CD14-positive monocyte (primary cell): ENCODE results near the gene IL1RL2. TPM values are rescaled to one million over a fixed set of nuclear protein-coding genes. Genes with fewer than 3 reads are reported as not detected.
A peak's percentile ranks its signal among the peaks of the same experiment; 100 is the strongest.

Source experiments
- DNase-seq, 3 donors: peaks; one replicate each; pipeline ENCODE4 v3.0.0-alpha.2; 2011 to 2022
- H2AFZ ChIP-seq: 2 replicates; pipeline ENCODE4 v1.6.0; 2012; ENCODE audit warnings: mild to moderate bottlenecking, low read depth, low read length, inconsistent platforms; ENCODE audit not compliant: insufficient read depth, poor library complexity, severe bottlenecking
- H3K27ac ChIP-seq, 2 donors: 1 replicate in 1 of 2; 2 replicates in 1 of 2; pipeline ENCODE4 v1.5.1; 2012 to 2013; ENCODE audit warnings: low read length in 2 of 2, control low read depth in 1 of 2, inconsistent platforms in 1 of 2, low read depth in 1 of 2, mild to moderate bottlenecking in 1 of 2
- H3K27me3 ChIP-seq, 2 donors: one replicate each; pipeline versions ENCODE4 v1.6.0 to v1.6.1; 2011 to 2013; ENCODE audit warnings: low read length in 2 of 2; ENCODE audit not compliant: control insufficient read depth in 2 of 2, insufficient read depth in 2 of 2
- H3K36me3 ChIP-seq, 2 donors: replicated peaks in 1 of 2; 1 replicate in 1 of 2; 2 replicates in 1 of 2; pipeline versions ENCODE4 v1.5.1 to v1.6.1; 2012 to 2013; ENCODE audit warnings: low read length in 2 of 2, control low read depth in 1 of 2, inconsistent platforms in 1 of 2, mild to moderate bottlenecking in 1 of 2; ENCODE audit not compliant: insufficient read depth in 2 of 2, control insufficient read depth in 1 of 2
- H3K4me1 ChIP-seq, 2 donors: 1 replicate in 1 of 2; 2 replicates in 1 of 2; pipeline versions ENCODE4 v1.5.1 to v1.6.1; 2012 to 2013; ENCODE audit warnings: low read length in 2 of 2, control low read depth in 1 of 2, inconsistent platforms in 1 of 2, mild to moderate bottlenecking in 1 of 2, moderate library complexity in 1 of 2; ENCODE audit not compliant: insufficient read depth in 2 of 2, control insufficient read depth in 1 of 2
- H3K4me2 ChIP-seq: replicated peaks from 2 replicates; pipeline ENCODE3; 2012; ENCODE audit warnings: low read length, moderate library complexity, mild to moderate bottlenecking; ENCODE audit not compliant: poor library complexity, severe bottlenecking; ENCODE audit errors: extremely low read depth
- H3K4me3 ChIP-seq, 3 experiments: fragments of 200-600 bp in 1 of 3; sonication (generic) in 1 of 3; replicated peaks in 1 of 3; 1 replicate in 2 of 3; 2 replicates in 1 of 3; pipeline ENCODE4 v1.5.1; 2011 to 2013; ENCODE audit warnings: low read length in 3 of 3, mild to moderate bottlenecking in 3 of 3, control low read depth in 2 of 3, low read depth in 2 of 3, inconsistent platforms in 1 of 3, moderate library complexity in 1 of 3
- H3K79me2 ChIP-seq: 2 replicates; pipeline ENCODE4 v1.6.0; 2012; ENCODE audit warnings: mild to moderate bottlenecking, control low read depth, inconsistent platforms, low read length, moderate library complexity; ENCODE audit not compliant: insufficient read depth
- H3K9ac ChIP-seq: 2 replicates; pipeline ENCODE4 v1.6.0; 2017; ENCODE audit warnings: low read length, mild to moderate bottlenecking; ENCODE audit not compliant: insufficient read depth, poor library complexity, severe bottlenecking
- H3K9me3 ChIP-seq, 2 donors: replicated peaks in 1 of 2; 1 replicate in 1 of 2; 2 replicates in 1 of 2; pipeline versions ENCODE4 v1.5.1 to v1.6.1; 2012 to 2013; ENCODE audit warnings: low read length in 2 of 2, control low read depth in 1 of 2; ENCODE audit not compliant: control insufficient read depth in 1 of 2, insufficient read depth in 1 of 2
- H4K20me1 ChIP-seq: 2 replicates; pipeline ENCODE4 v1.6.0; 2012; ENCODE audit warnings: mild to moderate bottlenecking, low read length, control low read depth, moderate library complexity; ENCODE audit not compliant: insufficient read depth
- H3K27ac Mint-ChIP-seq, 7 donors: one replicate each; pipeline ENCODE4 v1.8.0; 2020; ENCODE audit warnings: mild to moderate bottlenecking in 7 of 7, mixed read lengths in 7 of 7, moderate library complexity in 6 of 7, inconsistent platforms in 2 of 7
- H3K27me3 Mint-ChIP-seq, 3 donors: one replicate each; pipeline ENCODE4 v1.8.0; 2021 to 2022; ENCODE audit warnings: low read depth in 3 of 3, mild to moderate bottlenecking in 3 of 3, mixed read lengths in 3 of 3, moderate library complexity in 3 of 3, inconsistent platforms in 1 of 3
- H3K36me3 Mint-ChIP-seq, 2 donors: one replicate each; pipeline ENCODE4 v1.8.0; 2020; ENCODE audit warnings: mixed read lengths in 2 of 2, inconsistent platforms in 1 of 2, mild to moderate bottlenecking in 1 of 2
- H3K4me1 Mint-ChIP-seq: one replicate; pipeline ENCODE4 v1.8.0; 2020; ENCODE audit warnings: mild to moderate bottlenecking, mixed read lengths
- H3K4me3 Mint-ChIP-seq, 2 donors: one replicate each; pipeline ENCODE4 v1.8.0; 2020; ENCODE audit warnings: mild to moderate bottlenecking in 2 of 2, mixed read lengths in 2 of 2, moderate library complexity in 1 of 2
- H3K9me3 Mint-ChIP-seq, 7 donors: one replicate each; pipeline ENCODE4 v1.8.0; 2020 to 2022; ENCODE audit warnings: mixed read lengths in 7 of 7, mild to moderate bottlenecking in 6 of 7, moderate library complexity in 6 of 7, inconsistent platforms in 2 of 7
- WGBS: methylation state at CpG from one replicate; pipeline ENCODE4 v1.1.5; 2013; ENCODE audit warnings: missing lambda C conversion rate; ENCODE audit not compliant: insufficient coverage; 5-methylcytosine and 5-hydroxymethylcytosine counted together
- intact Hi-C, 2 donors: fragments of 100-400 bp; cut with micrococcal nuclease; formaldehyde crosslinking; loops; one replicate each; pipeline versions ENCODE4 v1.15.0 to v1.15.1; 2023
- polyA plus RNA-seq, 3 donors: library from polyadenylated mRNA; depleted of rRNA in 1 of 3; unstranded in 2 of 3; stranded (reverse) in 1 of 3; fragments of 300-500 nt in 2 of 3; fragments of >200 nt in 1 of 3; fragmentation: Illumina TruSeq in 2 of 3; gene quantifications; 1 replicate in 2 of 3; 2 replicates in 1 of 3; pipeline ENCODE4 v1.2.3, GENCODE V29; 2012 to 2021
- TF ChIP-seq, protein P1 (sequence below): fragments of 200-600 bp; IDR thresholded peaks from one replicate; pipeline ENCODE4 v1.8.0; 2022; ENCODE audit warnings: antibody characterized with exemption, mild to moderate bottlenecking

The IL1RL2 gene
- polyA plus RNA-seq, 3 donors = 0.07 to 1.5 TPM; not detected in 1

GRCh38 chr2:102166189-102166845 is 20.5 kb upstream of the IL1RL2 start:
- Mint-ChIP-seq H3K27me3 (peaks cover 0 to 3% (median 0%) of the 10 kb centered on the region in 3 donors), H3K36me3 (peaks cover 2 to 4% of the 10 kb centered on the region in 2 donors), H3K4me1 (peaks cover 6% of the 10 kb centered on the region), H3K4me3 (no peak overlapping the region), H3K27ac (no peak overlapping the region), H3K9me3 (no peaks in the 10 kb centered on the region)
- intact Hi-C loops = no loop called here
- no peaks in the 10 kb centered on the region for H4K20me1 ChIP-seq
- TF ChIP-seq, protein P1, sequence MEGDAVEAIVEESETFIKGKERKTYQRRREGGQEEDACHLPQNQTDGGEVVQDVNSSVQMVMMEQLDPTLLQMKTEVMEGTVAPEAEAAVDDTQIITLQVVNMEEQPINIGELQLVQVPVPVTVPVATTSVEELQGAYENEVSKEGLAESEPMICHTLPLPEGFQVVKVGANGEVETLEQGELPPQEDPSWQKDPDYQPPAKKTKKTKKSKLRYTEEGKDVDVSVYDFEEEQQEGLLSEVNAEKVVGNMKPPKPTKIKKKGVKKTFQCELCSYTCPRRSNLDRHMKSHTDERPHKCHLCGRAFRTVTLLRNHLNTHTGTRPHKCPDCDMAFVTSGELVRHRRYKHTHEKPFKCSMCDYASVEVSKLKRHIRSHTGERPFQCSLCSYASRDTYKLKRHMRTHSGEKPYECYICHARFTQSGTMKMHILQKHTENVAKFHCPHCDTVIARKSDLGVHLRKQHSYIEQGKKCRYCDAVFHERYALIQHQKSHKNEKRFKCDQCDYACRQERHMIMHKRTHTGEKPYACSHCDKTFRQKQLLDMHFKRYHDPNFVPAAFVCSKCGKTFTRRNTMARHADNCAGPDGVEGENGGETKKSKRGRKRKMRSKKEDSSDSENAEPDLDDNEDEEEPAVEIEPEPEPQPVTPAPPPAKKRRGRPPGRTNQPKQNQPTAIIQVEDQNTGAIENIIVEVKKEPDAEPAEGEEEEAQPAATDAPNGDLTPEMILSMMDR = peak; percentile 6
- no CpG with 5 or more reads among the region's 4 CpGs for WGBS
- no peaks in the 10 kb centered on the region for H3K36me3 ChIP-seq
- no peak for DNase-seq
- H3K9ac ChIP-seq = no peak overlapping the region
- no peak overlapping the region for H3K4me2 ChIP-seq
- no peaks in the 10 kb centered on the region for H3K27me3 ChIP-seq
- no peaks in the 10 kb centered on the region for H3K79me2 ChIP-seq
- H3K4me3 ChIP-seq = no peak overlapping the region
- H2AFZ ChIP-seq = no peak overlapping the region
- H3K9me3 ChIP-seq = no peaks in the 10 kb centered on the region
- H3K27ac ChIP-seq = no peak overlapping the region
- no peaks in the 10 kb centered on the region for H3K4me1 ChIP-seq

DNA sequence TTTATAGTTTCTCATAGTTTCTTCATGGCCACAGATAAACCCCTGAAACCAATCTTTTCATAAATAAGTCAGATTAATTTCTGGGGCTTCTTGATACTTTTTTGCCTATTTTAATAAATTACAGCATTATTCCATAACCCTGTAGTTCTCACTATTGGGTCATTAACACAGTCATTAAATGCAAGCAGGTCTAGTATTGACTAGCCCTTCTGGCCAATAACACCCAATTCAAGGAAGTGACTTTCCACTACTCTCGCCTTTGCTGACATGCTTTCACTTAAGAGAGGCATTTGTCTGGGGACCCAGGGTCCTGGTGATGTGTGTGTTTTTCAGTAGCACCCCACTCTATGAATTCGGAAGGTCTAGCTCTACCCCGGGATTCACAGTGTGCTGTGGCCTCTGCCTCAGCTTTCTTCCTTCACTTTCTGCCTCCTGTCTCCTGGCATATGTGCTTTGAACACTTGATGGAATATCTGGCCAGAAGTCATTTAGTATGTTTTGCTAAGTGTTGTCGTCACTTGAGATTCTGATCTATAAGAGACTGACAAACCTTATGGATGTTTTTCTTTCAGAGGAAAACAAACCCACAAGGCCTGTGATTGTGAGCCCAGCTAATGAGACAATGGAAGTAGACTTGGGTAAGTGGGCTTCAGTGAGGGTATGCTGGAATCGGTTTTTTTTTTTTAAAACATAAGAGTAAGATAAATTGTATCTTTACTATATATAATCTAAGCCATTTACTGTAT is 18.6 kb upstream of the IL1RL2 start:
- Mint-ChIP-seq H3K27ac (no peak overlapping the region), H3K4me1 (peaks cover 23% of the 10 kb centered on the region), H3K4me3 (no peak overlapping the region), H3K36me3 (peaks cover 2 to 4% of the 10 kb centered on the region in 2 donors), H3K27me3 (peaks cover 0 to 3% (median 1%) of the 10 kb centered on the region in 3 donors), H3K9me3 (no peaks in the 10 kb centered on the region)
- no peak for DNase-seq
- no peaks in the 10 kb centered on the region for H3K36me3 ChIP-seq
- H3K79me2 ChIP-seq = no peaks in the 10 kb centered on the region
- no peaks in the 10 kb centered on the region for H3K27me3 ChIP-seq
- TF ChIP-seq, protein P1 = no peak
- 100% methylated on average over 1 of the region's 5 CpGs for WGBS
- no peaks in the 10 kb centered on the region for H3K9me3 ChIP-seq
- no peak overlapping the region for H3K9ac ChIP-seq
- H3K27ac ChIP-seq = no peak overlapping the region
- H3K4me2 ChIP-seq = no peak overlapping the region
- no peaks in the 10 kb centered on the region for H4K20me1 ChIP-seq
- intact Hi-C loops = no loop called here
- no peak overlapping the region for H3K4me3 ChIP-seq
- H3K4me1 ChIP-seq = peaks cover 17% of the 10 kb centered on the region in 2 donors
- no peak overlapping the region for H2AFZ ChIP-seq
